Measurements from ENCODE around the gene PHC2. TPM values are rescaled to one million over a fixed set of nuclear protein-coding genes. Genes with fewer than 3 reads are reported as not detected.

The PHC2 gene
- total RNA-seq, 3 donors from 2014 or later (not counting 1 experiment from before 2014, with no cell fraction given): 36.6 to 46.6 (median 39.5) TPM

DNA sequence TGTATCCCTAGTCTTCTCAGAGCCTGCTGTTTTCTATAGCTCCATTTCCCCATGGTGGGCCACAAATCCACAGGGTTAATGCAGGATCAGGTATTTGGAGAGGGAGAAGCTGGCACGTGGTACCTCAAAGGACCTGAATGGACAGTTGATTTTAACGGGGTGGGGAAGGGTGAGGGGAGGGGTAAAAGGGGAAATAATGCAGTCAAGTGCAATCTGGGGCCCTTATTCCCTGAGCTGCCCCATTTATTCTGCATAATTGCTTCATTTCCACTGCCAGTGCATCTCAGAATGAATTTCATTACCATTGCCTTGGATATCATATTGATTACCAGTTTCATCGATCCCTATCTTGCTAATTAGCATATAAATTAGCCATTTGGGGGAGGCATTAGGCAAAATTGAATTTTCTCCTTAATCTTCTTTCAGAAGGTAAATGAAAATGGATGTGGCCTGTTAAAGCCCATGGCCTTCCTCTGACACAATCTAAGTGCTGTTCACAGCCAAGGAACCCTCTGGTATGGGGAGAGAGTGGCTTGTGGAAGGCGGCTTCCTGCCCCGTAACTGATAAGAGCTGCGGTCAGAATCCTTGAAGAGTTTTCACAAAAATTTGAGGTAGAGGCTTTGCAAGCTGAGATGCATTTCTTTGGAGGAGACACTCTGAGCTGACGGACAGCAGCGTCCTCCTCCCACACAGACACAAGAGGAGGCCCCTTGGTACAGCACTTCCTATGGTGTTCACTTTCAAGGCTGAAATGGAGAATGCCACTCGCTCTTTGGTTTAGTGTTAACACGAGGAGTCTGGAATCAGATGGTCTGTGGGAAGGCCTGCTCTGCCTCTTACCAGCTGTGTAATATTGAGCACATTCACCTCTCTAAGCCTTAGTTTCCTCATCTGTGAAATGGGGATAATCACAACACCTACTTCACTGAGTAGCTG lies 34.4 kb downstream of the PHC2 start:
- Histone ChIP-seq H3K27me3 (ENCODE audit: control insufficient read depth, insufficient read depth, low read length) (no peaks in the 10 kb centered on the region), H3K4me3 (ENCODE audit: low read length) (no peak overlapping the region), H3K4me1 (ENCODE audit: control insufficient read depth, insufficient read depth, low read length) (peaks cover 5% of the 10 kb centered on the region), H3K9me3 (ENCODE audit: control insufficient read depth, insufficient read depth, low read length) (no peaks in the 10 kb centered on the region), H3K36me3 (ENCODE audit: control insufficient read depth, insufficient read depth, low read length) (no peaks in the 10 kb centered on the region), H3K27ac (ENCODE audit: low read length) (no peak overlapping the region)
- Mint-ChIP-seq H3K4me1 (peaks cover 0 to 7% of the 10 kb centered on the region in 2 donors), H3K27ac (no peak overlapping the region), H3K27me3 (ENCODE audit: low read depth in 2 of 2) (peaks cover 12 to 29% of the 10 kb centered on the region in 2 donors), H3K36me3 (no peaks in the 10 kb centered on the region), H3K9me3 (no peaks in the 10 kb centered on the region), H3K4me3 (no peak overlapping the region)
- TF ChIP-seq CTCF (IDR thresholded peaks at IDR 0.05): no peak
- intact Hi-C loops (cut with micrococcal nuclease): no loop called here
- ATAC-seq (no peak), DNase-seq (no peak)
- WGBS (ENCODE audit: insufficient coverage): 25% methylated on average over 7 of the region's 10 CpGs

- H3K27ac Mint-ChIP-seq: no peak overlapping the region
- 83% methylated on average over 5 of the region's 5 CpGs for WGBS (ENCODE audit: insufficient coverage)
- intact Hi-C loops (cut with micrococcal nuclease): no loop called here
- ATAC-seq (no peak), DNase-seq (no peak)
- Histone ChIP-seq H3K4me3 (ENCODE audit: low read length) (no peak overlapping the region), H3K36me3 (ENCODE audit: control insufficient read depth, insufficient read depth, low read length) (no peaks in the 10 kb centered on the region), H3K27me3 (ENCODE audit: control insufficient read depth, insufficient read depth, low read length) (no peaks in the 10 kb centered on the region), H3K27ac (ENCODE audit: low read length) (no peak overlapping the region), H3K4me1 (ENCODE audit: control insufficient read depth, insufficient read depth, low read length) (peaks cover 5% of the 10 kb centered on the region), H3K9me3 (ENCODE audit: control insufficient read depth, insufficient read depth, low read length) (no peaks in the 10 kb centered on the region)
- H3K36me3 Mint-ChIP-seq: no peaks in the 10 kb centered on the region
- no peak overlapping the region for H3K4me3 Mint-ChIP-seq
- no peak for TF ChIP-seq CTCF (IDR thresholded peaks at IDR 0.05)
- peaks cover 0 to 7% of the 10 kb centered on the region in 2 donors for H3K4me1 Mint-ChIP-seq
- peaks cover 13 to 18% of the 10 kb centered on the region in 2 donors for H3K27me3 Mint-ChIP-seq (ENCODE audit: low read depth in 2 of 2)
- no peaks in the 10 kb centered on the region for H3K9me3 Mint-ChIP-seq
These were observed 36.1 kb downstream of the PHC2 start for GRCh38 chr1:33394770-33395169.

DNA sequence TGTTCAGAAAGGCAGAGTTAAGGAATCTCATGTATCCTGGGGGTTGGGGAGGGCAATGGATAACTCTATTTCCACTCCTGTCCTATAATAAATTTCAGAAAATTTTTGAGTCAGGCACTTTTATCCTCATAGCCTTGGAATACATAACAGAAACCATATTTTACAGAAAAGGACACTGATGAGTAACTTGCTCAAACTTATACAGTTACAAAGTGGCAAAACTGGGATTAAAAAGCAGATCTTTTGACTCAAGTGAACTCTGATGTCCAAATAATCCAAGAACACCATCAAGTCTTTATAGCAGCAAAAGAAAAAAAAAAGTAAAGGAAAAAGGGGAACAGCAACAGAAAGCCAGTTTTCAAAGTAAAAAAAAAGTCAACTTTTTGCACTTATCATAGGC lies 36.9 kb downstream of the PHC2 start:
- Histone ChIP-seq H3K27me3 (ENCODE audit: control insufficient read depth, insufficient read depth, low read length) (no peaks in the 10 kb centered on the region), H3K27ac (ENCODE audit: low read length) (no peak overlapping the region), H3K4me3 (ENCODE audit: low read length) (no peak overlapping the region), H3K4me1 (ENCODE audit: control insufficient read depth, insufficient read depth, low read length) (peaks cover 5% of the 10 kb centered on the region), H3K9me3 (ENCODE audit: control insufficient read depth, insufficient read depth, low read length) (no peaks in the 10 kb centered on the region), H3K36me3 (ENCODE audit: control insufficient read depth, insufficient read depth, low read length) (no peaks in the 10 kb centered on the region)
- peaks cover 0 to 7% of the 10 kb centered on the region in 2 donors for H3K4me1 Mint-ChIP-seq
- no peaks in the 10 kb centered on the region for H3K9me3 Mint-ChIP-seq
- intact Hi-C loops (cut with micrococcal nuclease): no loop called here
- H3K4me3 Mint-ChIP-seq: no peak overlapping the region
- no peak for DNase-seq
- no peaks in the 10 kb centered on the region for H3K36me3 Mint-ChIP-seq
- H3K27ac Mint-ChIP-seq: no peak overlapping the region
- H3K27me3 Mint-ChIP-seq (ENCODE audit: low read depth in 2 of 2): peaks cover 10 to 13% of the 10 kb centered on the region in 2 donors
- ATAC-seq: no peak
- no peak for TF ChIP-seq CTCF (IDR thresholded peaks at IDR 0.05)

Data from natural killer cell (primary cell).